ENCODE data around the gene SRP68.

The SRP68 gene

DNA sequence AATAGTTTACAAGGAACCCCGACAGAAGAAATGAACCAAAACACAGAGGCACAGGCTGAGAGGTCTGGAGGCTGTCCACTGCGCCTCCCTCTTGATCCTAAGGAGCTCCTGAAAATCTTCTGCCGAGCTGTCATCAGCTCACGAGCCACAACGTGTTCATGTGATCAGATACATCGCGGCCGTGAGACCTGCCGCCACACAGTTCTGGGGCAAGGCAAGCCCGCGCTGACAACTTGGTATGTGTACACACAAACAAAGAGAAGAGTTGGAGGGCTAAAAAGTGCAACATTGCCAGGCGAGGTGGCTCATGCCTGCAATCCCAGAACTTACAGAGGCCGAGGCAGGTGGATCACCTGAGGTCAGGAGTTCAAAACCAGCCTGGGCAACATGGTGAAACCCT, 23.6 kb upstream of the SRP68 start:
- no peak for DNase-seq (ENCODE audit: low spot score)
- TF ChIP-seq, protein P1, sequence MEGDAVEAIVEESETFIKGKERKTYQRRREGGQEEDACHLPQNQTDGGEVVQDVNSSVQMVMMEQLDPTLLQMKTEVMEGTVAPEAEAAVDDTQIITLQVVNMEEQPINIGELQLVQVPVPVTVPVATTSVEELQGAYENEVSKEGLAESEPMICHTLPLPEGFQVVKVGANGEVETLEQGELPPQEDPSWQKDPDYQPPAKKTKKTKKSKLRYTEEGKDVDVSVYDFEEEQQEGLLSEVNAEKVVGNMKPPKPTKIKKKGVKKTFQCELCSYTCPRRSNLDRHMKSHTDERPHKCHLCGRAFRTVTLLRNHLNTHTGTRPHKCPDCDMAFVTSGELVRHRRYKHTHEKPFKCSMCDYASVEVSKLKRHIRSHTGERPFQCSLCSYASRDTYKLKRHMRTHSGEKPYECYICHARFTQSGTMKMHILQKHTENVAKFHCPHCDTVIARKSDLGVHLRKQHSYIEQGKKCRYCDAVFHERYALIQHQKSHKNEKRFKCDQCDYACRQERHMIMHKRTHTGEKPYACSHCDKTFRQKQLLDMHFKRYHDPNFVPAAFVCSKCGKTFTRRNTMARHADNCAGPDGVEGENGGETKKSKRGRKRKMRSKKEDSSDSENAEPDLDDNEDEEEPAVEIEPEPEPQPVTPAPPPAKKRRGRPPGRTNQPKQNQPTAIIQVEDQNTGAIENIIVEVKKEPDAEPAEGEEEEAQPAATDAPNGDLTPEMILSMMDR (IDR thresholded peaks at IDR 0.05; ENCODE audit: extremely low read depth, missing control alignments), result no peak

DNA sequence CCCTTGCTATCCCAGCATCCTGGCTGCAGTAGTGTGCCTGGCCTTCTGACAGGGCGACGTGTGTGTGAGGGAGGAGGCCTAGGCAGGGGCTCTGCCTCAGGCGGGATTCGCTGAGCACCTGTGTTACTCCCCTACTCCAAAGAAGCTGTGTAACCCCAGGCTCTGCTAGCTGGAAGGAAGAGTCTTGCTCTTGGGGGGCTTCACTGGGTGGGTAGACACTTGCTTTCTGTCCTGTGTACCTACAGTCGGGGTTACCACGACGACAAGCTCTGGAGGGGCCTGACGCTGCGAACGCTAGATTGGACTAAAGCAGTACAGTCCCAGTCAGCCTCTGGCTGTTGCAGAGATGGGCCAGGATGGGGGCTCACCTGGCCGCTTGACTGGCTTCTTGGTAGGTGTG, 21.7 kb upstream of the SRP68 start:
- TF ChIP-seq, protein P1 (IDR thresholded peaks at IDR 0.05; ENCODE audit: extremely low read depth, missing control alignments), result no peak
- DNase-seq (ENCODE audit: low spot score), result no peak

DNA sequence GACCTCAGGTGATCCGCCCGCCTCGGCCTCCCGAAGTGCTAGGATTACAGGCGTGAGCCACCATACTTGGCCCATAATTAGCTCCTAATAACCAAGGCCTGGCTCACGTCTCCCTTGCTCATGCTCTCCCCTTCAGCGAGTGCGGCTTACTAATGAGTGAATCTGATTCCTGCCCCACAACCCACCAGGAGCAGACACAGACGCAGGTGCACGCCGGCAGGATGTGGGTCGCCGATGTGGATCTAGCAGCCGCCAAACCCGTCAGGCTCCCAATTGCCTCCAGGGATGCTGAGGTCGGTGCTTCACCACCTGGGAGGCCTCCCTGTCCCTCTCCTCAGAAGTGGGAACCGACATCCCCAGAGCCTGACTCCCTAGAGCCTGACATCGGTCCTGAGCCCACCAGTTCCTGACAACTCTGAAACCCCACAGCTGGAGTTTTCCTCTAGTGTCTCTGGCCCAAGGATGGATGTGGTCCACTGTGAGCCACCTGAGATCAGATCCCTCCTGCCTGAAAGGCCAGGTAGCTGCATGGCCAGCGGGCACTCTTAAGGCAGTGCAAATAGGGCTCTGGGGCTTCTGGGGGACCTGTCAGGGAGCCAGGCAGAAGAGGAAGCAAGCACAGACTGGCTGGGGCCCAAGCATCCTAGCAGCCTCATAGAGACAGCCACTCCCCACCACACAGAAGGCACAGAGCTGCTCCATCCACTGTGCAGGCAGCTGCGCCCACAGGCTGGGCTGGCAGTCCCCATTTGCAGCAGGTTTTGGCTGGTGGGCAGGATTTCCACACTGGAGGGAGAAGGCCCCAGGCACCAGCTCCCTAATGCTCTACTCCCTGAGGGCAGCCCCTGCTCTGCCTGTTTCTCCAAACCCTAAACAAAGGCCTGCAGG, 20.5 kb upstream of the SRP68 start:
- TF ChIP-seq, protein P1 (IDR thresholded peaks at IDR 0.05; ENCODE audit: extremely low read depth, missing control alignments), result no peak
- no peak for DNase-seq (ENCODE audit: low spot score)

DNA sequence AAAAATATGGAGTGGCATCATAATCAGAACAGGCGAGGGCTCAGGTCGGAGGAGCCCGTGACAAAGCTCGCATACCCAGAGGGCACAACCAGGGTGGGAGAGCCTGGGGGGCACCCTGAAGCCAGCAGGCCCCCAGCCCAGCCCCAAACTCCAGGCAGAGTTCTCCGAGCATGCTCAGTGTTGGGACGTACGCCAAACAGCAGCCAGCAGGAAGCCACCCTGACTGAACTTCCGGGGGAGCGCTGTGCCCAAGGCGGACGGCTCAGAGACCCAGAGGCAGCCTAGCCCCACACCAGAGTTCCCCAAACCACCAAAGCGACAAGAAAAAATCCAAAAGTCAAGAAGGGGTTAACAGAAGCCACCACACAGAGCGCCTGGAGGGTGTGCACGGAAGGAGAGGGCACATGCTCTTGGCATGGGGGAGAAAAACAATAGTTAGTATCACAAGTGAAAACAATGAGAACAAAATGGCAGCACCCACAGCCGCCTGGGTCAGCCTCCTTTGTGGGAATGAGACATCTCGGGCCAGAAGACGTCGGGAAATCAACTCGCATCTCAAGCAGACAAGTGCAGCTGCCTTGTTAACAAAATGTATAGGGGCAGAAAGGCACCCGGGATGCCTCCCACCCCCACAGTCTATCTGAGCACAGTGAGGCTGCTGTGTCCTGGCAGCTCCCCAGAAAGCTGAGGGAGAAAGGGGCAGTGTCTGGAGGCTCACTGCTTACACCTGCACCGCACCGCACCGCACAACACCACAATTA, 19.4 kb upstream of the SRP68 start:
- DNase-seq (ENCODE audit: low spot score), result no peak
- TF ChIP-seq, protein P1 (IDR thresholded peaks at IDR 0.05; ENCODE audit: extremely low read depth, missing control alignments), result no peak

DNA sequence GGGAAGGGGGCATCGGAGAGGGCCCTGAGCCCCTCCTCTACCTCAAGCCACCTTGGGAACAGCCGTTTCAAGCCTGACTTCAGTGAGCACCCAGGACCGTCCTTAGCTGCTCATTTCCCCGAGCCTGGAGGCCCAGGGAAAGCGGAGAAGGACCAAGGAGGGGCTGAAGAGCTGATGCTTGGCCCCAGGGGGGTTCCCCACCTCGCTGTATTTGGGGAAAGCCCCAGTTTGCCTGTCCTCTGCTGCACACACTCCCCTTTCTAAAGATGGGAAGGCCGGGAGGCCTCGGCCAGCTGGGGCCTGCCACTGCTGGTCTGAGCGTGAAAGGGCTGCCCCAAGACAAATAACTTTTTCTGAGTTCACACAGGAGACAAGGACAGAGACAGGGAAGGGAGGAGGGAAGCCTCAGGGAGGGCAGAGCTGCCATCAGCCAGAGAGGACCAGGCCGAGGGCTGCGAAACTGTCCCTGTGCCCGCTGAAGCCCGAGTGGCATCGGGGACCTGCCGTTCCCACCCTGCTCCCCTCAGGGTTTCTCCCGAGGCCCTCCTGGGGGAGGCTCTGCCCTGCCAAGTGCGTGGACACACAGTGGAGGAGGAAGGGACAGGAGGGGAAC, 18.3 kb upstream of the SRP68 start:
- TF ChIP-seq, protein P1 (IDR thresholded peaks at IDR 0.05; ENCODE audit: extremely low read depth, missing control alignments), result no peak

DNA sequence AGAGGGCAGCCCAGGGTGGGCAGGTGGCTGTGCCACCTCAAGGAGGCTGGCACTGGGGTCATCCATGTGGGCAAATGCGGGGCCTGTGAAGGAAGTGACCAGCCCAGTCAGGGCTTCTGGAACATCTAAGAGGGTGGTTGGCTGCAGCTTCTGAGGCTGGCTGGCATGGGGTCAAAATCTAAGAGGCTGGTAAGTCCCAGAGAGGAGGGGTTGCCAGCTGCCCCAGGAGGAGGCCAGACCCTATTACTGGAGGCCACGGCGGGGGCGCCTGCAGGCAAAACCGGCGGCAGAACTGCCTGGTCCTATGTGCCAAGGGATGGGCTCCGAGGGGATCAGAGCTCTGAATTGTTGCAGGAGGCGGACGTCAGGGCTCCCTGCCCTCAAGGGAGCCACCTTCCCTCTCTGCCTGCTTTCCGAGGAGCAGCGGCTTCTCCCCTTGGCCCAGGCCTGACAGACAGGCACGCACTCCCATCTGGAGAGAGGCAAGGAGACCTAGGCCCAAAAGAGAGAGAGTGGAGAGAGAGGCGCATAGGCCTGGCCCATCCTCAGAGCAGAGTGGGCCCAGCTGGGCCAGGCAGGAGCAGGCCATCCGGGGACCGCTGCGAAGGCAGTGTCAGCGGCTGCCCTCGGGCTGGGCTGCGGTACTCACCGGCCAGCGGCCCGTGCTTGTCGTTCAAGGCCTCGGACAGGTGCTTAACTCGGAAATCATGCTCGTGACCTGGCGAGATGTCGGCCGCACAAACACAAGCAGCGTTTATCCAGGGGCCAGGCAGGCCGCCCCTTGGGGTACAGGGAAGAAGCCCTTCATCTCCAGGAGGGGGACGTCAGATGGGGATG, 17.6 kb upstream of the SRP68 start:
- TF ChIP-seq, protein P1 (IDR thresholded peaks at IDR 0.05; ENCODE audit: extremely low read depth, missing control alignments), result no peak
- DNase-seq (ENCODE audit: low spot score), result no peak

More for the DNA sequence above, 18.3 kb upstream of the SRP68 start:
- DNase-seq (ENCODE audit: low spot score), result no peak

Data from GM20000 (cell line).